HG03280 (cell line): Measurements from ENCODE around the gene SLC9A9.

Experiments used
- ATAC-seq: cut with Tn5 transposase; IDR thresholded peaks from one replicate; pipeline ENCODE4 v1.9.1; 2021; ENCODE audit warnings: mild to moderate bottlenecking, moderate library complexity; ENCODE audit not compliant: unreplicated experiment

The SLC9A9 gene

GRCh38 chr3:143567823-143568222 lies 280.4 kb downstream of the SLC9A9 start:
- ATAC-seq: no peak

- no peak for ATAC-seq
These were observed 282.3 kb downstream of the SLC9A9 start for GRCh38 chr3:143565951-143566350.

GRCh38 chr3:143563786-143564185 lies 284.5 kb downstream of the SLC9A9 start:
- ATAC-seq: no peak

- ATAC-seq: no peak
These were observed 285.5 kb downstream of the SLC9A9 start for GRCh38 chr3:143562789-143563188.

- ATAC-seq: no peak
These were observed 289.0 kb downstream of the SLC9A9 start for GRCh38 chr3:143559296-143559695.

GRCh38 chr3:143552851-143553250 lies 295.4 kb downstream of the SLC9A9 start:
- ATAC-seq: no peak

- ATAC-seq: no peak
These were observed 296.5 kb downstream of the SLC9A9 start for GRCh38 chr3:143551761-143552160.

- ATAC-seq: no peak
These were observed 299.3 kb downstream of the SLC9A9 start for GRCh38 chr3:143548861-143549497.

GRCh38 chr3:143548393-143548792 lies 299.9 kb downstream of the SLC9A9 start:
- ATAC-seq: no peak

GRCh38 chr3:143538577-143538981 lies 309.7 kb downstream of the SLC9A9 start:
- no peak for ATAC-seq

- ATAC-seq: no peak
These were observed 310.2 kb downstream of the SLC9A9 start for GRCh38 chr3:143538061-143538460.

- ATAC-seq: no peak
These were observed 311.3 kb downstream of the SLC9A9 start for GRCh38 chr3:143536817-143537535.

GRCh38 chr3:143535994-143536784 lies 312.1 kb downstream of the SLC9A9 start:
- peak; percentile 96 for ATAC-seq

GRCh38 chr3:143533391-143533790 lies 314.9 kb downstream of the SLC9A9 start:
- ATAC-seq: no peak

- no peak for ATAC-seq
These were observed 316.2 kb downstream of the SLC9A9 start for GRCh38 chr3:143532091-143532490.

GRCh38 chr3:143531101-143531500 lies 317.2 kb downstream of the SLC9A9 start:
- ATAC-seq: no peak

- no peak for ATAC-seq
These were observed 318.5 kb downstream of the SLC9A9 start for GRCh38 chr3:143529798-143530197.

- peak; percentile 51 for ATAC-seq
These were observed 319.2 kb downstream of the SLC9A9 start for GRCh38 chr3:143529018-143529478.

- no peak for ATAC-seq
These were observed 322.2 kb downstream of the SLC9A9 start for GRCh38 chr3:143526011-143526545.

GRCh38 chr3:143525408-143525807 lies 322.9 kb downstream of the SLC9A9 start:
- ATAC-seq: no peak

- no peak for ATAC-seq
These were observed 326.5 kb downstream of the SLC9A9 start for GRCh38 chr3:143521803-143522202.
